ENCODE data around the gene CYFIP1. TPM values are rescaled to one million over a fixed set of nuclear protein-coding genes. Genes with fewer than 3 reads are reported as not detected.

The CYFIP1 gene
- total RNA-seq, 2 donors from 2014 or later: 21.1 to 32.7 TPM

- no peaks in the 10 kb centered on the region for H3K4me1 ChIP-seq
- no peaks in the 10 kb centered on the region for H3K9me3 ChIP-seq
- H3K27me3 ChIP-seq: no peaks in the 10 kb centered on the region
- no peak for TF ChIP-seq CTCF (IDR thresholded peaks at IDR 0.05)
- no peak overlapping the region for H3K27ac ChIP-seq
- H3K4me3 ChIP-seq: no peak overlapping the region
- H3K36me3 ChIP-seq: peaks cover 67% of the 10 kb centered on the region
- no peak for DNase-seq (ENCODE audit: low spot score)
These were observed 116.8 kb downstream of the CYFIP1 start for GRCh38 chr15:22863356-22863755.

GRCh38 chr15:22861161-22861560 is 119.0 kb downstream of the CYFIP1 start:
- Histone ChIP-seq H3K36me3 (peaks cover 45% of the 10 kb centered on the region), H3K27me3 (no peaks in the 10 kb centered on the region), H3K27ac (no peak overlapping the region), H3K4me3 (no peak overlapping the region), H3K4me1 (no peaks in the 10 kb centered on the region), H3K9me3 (no peaks in the 10 kb centered on the region)
- no peak for DNase-seq (ENCODE audit: low spot score)
- no peak for TF ChIP-seq CTCF (IDR thresholded peaks at IDR 0.05)

- Histone ChIP-seq H3K36me3 (peaks cover 60% of the 10 kb centered on the region), H3K4me1 (no peaks in the 10 kb centered on the region), H3K27ac (no peak overlapping the region), H3K4me3 (no peak overlapping the region), H3K27me3 (no peaks in the 10 kb centered on the region), H3K9me3 (no peaks in the 10 kb centered on the region)
- TF ChIP-seq CTCF (IDR thresholded peaks at IDR 0.05): no peak
- no peak for DNase-seq (ENCODE audit: low spot score)
These were observed 123.5 kb downstream of the CYFIP1 start for GRCh38 chr15:22856659-22857058.

GRCh38 chr15:22855791-22856190 is 124.4 kb downstream of the CYFIP1 start:
- H3K36me3 ChIP-seq: peaks cover 53% of the 10 kb centered on the region
- H3K9me3 ChIP-seq: no peaks in the 10 kb centered on the region
- DNase-seq (ENCODE audit: low spot score): no peak
- no peak overlapping the region for H3K27ac ChIP-seq
- H3K27me3 ChIP-seq: no peaks in the 10 kb centered on the region
- no peaks in the 10 kb centered on the region for H3K4me1 ChIP-seq
- TF ChIP-seq CTCF (IDR thresholded peaks at IDR 0.05): no peak
- no peak overlapping the region for H3K4me3 ChIP-seq

GRCh38 chr15:22851513-22851912 is 128.7 kb downstream of the CYFIP1 start:
- Histone ChIP-seq H3K36me3 (peaks cover 37% of the 10 kb centered on the region), H3K4me3 (no peak overlapping the region), H3K4me1 (no peaks in the 10 kb centered on the region), H3K27ac (no peak overlapping the region), H3K9me3 (no peaks in the 10 kb centered on the region), H3K27me3 (no peaks in the 10 kb centered on the region)
- no peak for TF ChIP-seq CTCF (IDR thresholded peaks at IDR 0.05)
- DNase-seq (ENCODE audit: low spot score): no peak

- DNase-seq (ENCODE audit: low spot score): no peak
- Histone ChIP-seq H3K27me3 (no peaks in the 10 kb centered on the region), H3K27ac (no peak overlapping the region), H3K36me3 (peaks cover 31% of the 10 kb centered on the region), H3K4me1 (peaks cover 0 to 5% of the 10 kb centered on the region in 2 donors), H3K9me3 (no peaks in the 10 kb centered on the region), H3K4me3 (no peak overlapping the region)
- no peak for TF ChIP-seq CTCF (IDR thresholded peaks at IDR 0.05)
These were observed 130.1 kb downstream of the CYFIP1 start for GRCh38 chr15:22850055-22850454.

Measured in right atrium auricular region (tissue), 2 donors.